A549 (cell line): Measurements from ENCODE around the gene COMMD4. TPM values are rescaled to one million over a fixed set of nuclear protein-coding genes. Genes with fewer than 3 reads are reported as not detected.

ENCODE experiments used
- ATAC-seq, 2 experiments: fragments of 200-7000 bp in 1 of 2; fragments of >200 bp in 1 of 2; cut with Nextera tagmentation in 1 of 2; cut with Tn5 transposase in 1 of 2; 3 replicates each; pipeline versions ENCODE4 v1.8.0 to v1.9.1; 2018 to 2020; ENCODE audit warnings: mild to moderate bottlenecking in 1 of 2, moderate library complexity in 1 of 2
- CTCF ChIA-PET: fragments of 300-600 bp; sonication (Branson Sonifier 250); formaldehyde crosslinking; extraction: SDS; loops from one replicate; lab custom pipeline; 2021; ENCODE audit warnings: antibody characterized with exemption, inconsistent platforms; lab: Yijun Ruan, JAX
- POLR2A ChIA-PET: fragments of 350-600 bp; formaldehyde crosslinking; extraction: SDS; loops from one replicate; lab custom pipeline; 2021; ENCODE audit warnings: antibody characterized with exemption, inconsistent platforms; lab: Yijun Ruan, JAX
- DNase-seq, 2 experiments: peaks; one replicate each; pipeline versions ENCODE4 v3.0.0 to v3.0.0-alpha.2; 2011 to 2016; ENCODE audit warnings: low read depth in 1 of 2, low spot score in 1 of 2
- FAIRE-seq: peaks from 2 replicates; lab custom pipeline; 2011; peaks lifted over from hg19 to GRCh38; lab: Jason Lieb, UNC
- H3K27ac ChIP-seq, 2 experiments: fragments of >200 bp; sonication (Bioruptor Twin); formaldehyde crosslinking; 3 replicates each; pipeline ENCODE4 v1.5.1; 2016 to 2017
- H3K4me1 ChIP-seq: fragments of >200 bp; sonication (Bioruptor Twin); formaldehyde crosslinking; 3 replicates; pipeline ENCODE4 v1.6.1; 2016
- H3K4me2 ChIP-seq: fragments of >200 bp; sonication (Bioruptor Twin); formaldehyde crosslinking; 3 replicates; pipeline ENCODE4 v1.6.1; 2016
- H3K4me3 ChIP-seq: fragments of >200 bp; sonication (Bioruptor Twin); formaldehyde crosslinking; 3 replicates; pipeline ENCODE4 v1.5.1; 2016
- H3K9me3 ChIP-seq: fragments of >200 bp; sonication (Bioruptor Twin); formaldehyde crosslinking; 3 replicates; pipeline ENCODE4 v1.6.1; 2016
- ATOH8 ChIP-seq: fragments of 250-450 bp; sonication (Bioruptor Pico); IDR thresholded peaks from 2 replicates; pipeline ENCODE4 v1.5.0; 2020; ENCODE audit warnings: low read depth, mild to moderate bottlenecking, moderate library complexity
- BHLHE40 ChIP-seq: IDR thresholded peaks from 2 replicates; pipeline ENCODE4 v1.6.1; 2012; ENCODE audit warnings: low read depth, low read length, inconsistent platforms
- CBX2 ChIP-seq: fragments of 200-600 bp; sonication (generic); IDR thresholded peaks from 2 replicates; pipeline ENCODE4 v1.6.1; 2016; ENCODE audit warnings: low read depth, mild to moderate bottlenecking, borderline replicate concordance
- CHD2 ChIP-seq: fragments of 150-350 bp; IDR thresholded peaks from 2 replicates; pipeline ENCODE4 v1.6.1; 2014; ENCODE audit warnings: low read length; ENCODE audit not compliant: partially characterized antibody
- EHF ChIP-seq: fragments of 250-450 bp; sonication (Bioruptor Pico); IDR thresholded peaks from 2 replicates; pipeline ENCODE4 v1.5.0; 2020; ENCODE audit warnings: mild to moderate bottlenecking
- EHMT2 ChIP-seq: fragments of 200-600 bp; sonication (generic); IDR thresholded peaks from 2 replicates; pipeline ENCODE4 v1.6.1; 2016; ENCODE audit warnings: antibody characterized with exemption, low read depth, mild to moderate bottlenecking, moderate library complexity
- ESRRA ChIP-seq: fragments of 150-350 bp; IDR thresholded peaks from 2 replicates; pipeline ENCODE4 v1.6.1; 2014; ENCODE audit warnings: mild to moderate bottlenecking, low read length, borderline replicate concordance
- GATA3 ChIP-seq: IDR thresholded peaks from 2 replicates; pipeline ENCODE4 v1.6.1; 2012; ENCODE audit warnings: borderline replicate concordance
- HDAC2 ChIP-seq: fragments of 200-600 bp; sonication (generic); IDR thresholded peaks from 2 replicates; pipeline ENCODE4 v1.6.1; 2016
- HMGXB4 ChIP-seq: fragments of 250-450 bp; sonication (Bioruptor Pico); IDR thresholded peaks from 2 replicates; pipeline ENCODE4 v1.5.0; 2021; ENCODE audit warnings: mild to moderate bottlenecking, moderate library complexity, borderline replicate concordance
- HOXB5 ChIP-seq: fragments of 250-450 bp; sonication (Bioruptor Pico); IDR thresholded peaks from 2 replicates; pipeline ENCODE4 v1.5.0; 2020; ENCODE audit warnings: mild to moderate bottlenecking, moderate library complexity
- JUNB ChIP-seq: fragments of >200 bp; sonication (Bioruptor Twin); formaldehyde crosslinking; IDR thresholded peaks from 2 replicates; pipeline ENCODE4 v1.6.1; 2016
- KDM1A ChIP-seq: fragments of 200-600 bp; sonication (generic); IDR thresholded peaks from 2 replicates; pipeline ENCODE4 v1.6.1; 2016; ENCODE audit warnings: low read depth, mild to moderate bottlenecking
- MAFK ChIP-seq: fragments of 450-650 bp; IDR thresholded peaks from 2 replicates; pipeline ENCODE4 v1.6.1; 2014; ENCODE audit not compliant: partially characterized antibody
- NFE2L2 ChIP-seq: fragments of 150-350 bp; conservative IDR thresholded peaks from 2 replicates; pipeline ENCODE4 v1.6.1; 2014; ENCODE audit warnings: low read length
- NR3C1 ChIP-seq: fragments of >200 bp; sonication (Bioruptor Twin); formaldehyde crosslinking; IDR thresholded peaks from 3 replicates; pipeline ENCODE4 v1.6.1; 2017
- PBX3 ChIP-seq: IDR thresholded peaks from 2 replicates; pipeline ENCODE4 v1.6.1; 2012
- POLR2A ChIP-seq: IDR thresholded peaks from 2 replicates; pipeline ENCODE4 v1.6.1; 2012; ENCODE audit warnings: mild to moderate bottlenecking, low read length
- RFX5 ChIP-seq: fragments of 450-650 bp; IDR thresholded peaks from 2 replicates; pipeline ENCODE4 v1.7.1; 2014; ENCODE audit warnings: antibody characterized with exemption, mild to moderate bottlenecking, moderate library complexity
- RNF2 ChIP-seq: fragments of 200-600 bp; sonication (generic); IDR thresholded peaks from 2 replicates; pipeline ENCODE4 v1.6.1; 2016; ENCODE audit warnings: low read depth, mild to moderate bottlenecking, antibody characterized with exemption, moderate library complexity, borderline replicate concordance
- SREBF2 ChIP-seq: fragments of 450-650 bp; IDR thresholded peaks from 2 replicates; pipeline ENCODE4 v1.6.1; 2014; ENCODE audit warnings: mild to moderate bottlenecking, moderate library complexity
- USF2 ChIP-seq: fragments of 450-650 bp; IDR thresholded peaks from 2 replicates; pipeline ENCODE4 v1.6.1; 2014; ENCODE audit warnings: antibody characterized with exemption
- ZFP36 ChIP-seq: fragments of 450-650 bp; IDR thresholded peaks from 2 replicates; pipeline ENCODE4 v1.6.1; 2014; ENCODE audit warnings: borderline replicate concordance; ENCODE audit not compliant: partially characterized antibody
- ZNF302 ChIP-seq: fragments of 250-450 bp; sonication (Bioruptor Pico); IDR thresholded peaks from 2 replicates; pipeline ENCODE4 v1.9.0; 2021; ENCODE audit warnings: inconsistent platforms, mild to moderate bottlenecking, moderate library complexity
- ZSCAN20 ChIP-seq: fragments of 250-450 bp; sonication (Bioruptor Pico); IDR thresholded peaks from 2 replicates; pipeline ENCODE4 v1.8.0; 2022; ENCODE audit warnings: mild to moderate bottlenecking, moderate library complexity
- WGBS: methylation state at CpG from one replicate; pipeline ENCODE4 v1.1.6; 2017; ENCODE audit errors: missing lambda C conversion rate; 5-methylcytosine and 5-hydroxymethylcytosine counted together
- polyA plus RNA-seq, 4 experiments: library from polyadenylated mRNA; depleted of rRNA in 3 of 4; stranded (reverse); fragments of >200 nt; fragmentation: RNase III in 1 of 4; extraction: RNeasy Plus Mini Kit Qiagen cat#74134 plus additional on column Dnase treatment in 1 of 4; gene quantifications; 2 replicates in 3 of 4; 3 replicates in 1 of 4; pipeline ENCODE4 v1.2.3, GENCODE V29; 2011 to 2017

COMMD4 gene
- polyA plus RNA-seq, 2 of the 4 experiments (the other 2 are of a cell fraction), result 88.0 to 220 TPM

- ChIA-PET POLR2A (interaction anchor here (2.7 kb wide), 1 partner anchor 13 kb away, joined by 12 read pairs; the partner anchor contains the start of gene MAN2C1), CTCF (interaction anchor here (0.5 to 5.8 kb wide), 4 partner anchors 11 to 277 kb away, joined by 3 to 72 read pairs (median 4); partner anchors contain the start of gene MAN2C1)
- Histone ChIP-seq H3K4me2 (no peak overlapping the region), H3K4me3 (no peak overlapping the region), H3K9me3 (no peaks in the 10 kb centered on the region), H3K27ac (no peak overlapping the region), H3K4me1 (no peaks in the 10 kb centered on the region)
- TF ChIP-seq ZNF302 (CRISPR knock-in tag) (no peak), EHF (CRISPR knock-in tag) (no peak), HMGXB4 (CRISPR knock-in tag) (no peak), JUNB (no peak), HDAC2 (no peak), CHD2 (no peak), NFE2L2 (no peak), USF2 (no peak), CBX2 (no peak), NR3C1 (no peak), RNF2 (no peak), KDM1A (no peak), ATOH8 (no peak), POLR2A (no peak), ESRRA (no peak), GATA3 (no peak), EHMT2 (no peak)
- ATAC-seq, result no peak
- no peak for FAIRE-seq
- no peak for DNase-seq
- 100% methylated on average over 2 of the region's 4 CpGs for WGBS
Measured at GRCh38 chr15:75355369-75355768, 19.5 kb downstream of the COMMD4 start.

GRCh38 chr15:75356006-75356405 is 20.1 kb downstream of the COMMD4 start:
- CTCF ChIA-PET, result interaction anchor here (1.6 to 5.8 kb wide), 2 partner anchors 11 to 12 kb away, joined by 4 to 72 read pairs; partner anchors contain the start of gene MAN2C1
- FAIRE-seq (no peak), DNase-seq (no peak), ATAC-seq (no peak)
- POLR2A ChIA-PET, result no interaction called here
- TF ChIP-seq ZFP36 (no peak), RFX5 (no peak), PBX3 (no peak), MAFK (no peak), SREBF2 (no peak), HOXB5 (CRISPR knock-in tag) (no peak), BHLHE40 (no peak), NFE2L2 (no peak), ZSCAN20 (no peak), NR3C1 (no peak), HDAC2 (no peak)
- Histone ChIP-seq H3K9me3 (no peaks in the 10 kb centered on the region), H3K4me2 (no peak overlapping the region), H3K4me3 (no peak overlapping the region), H3K4me1 (no peaks in the 10 kb centered on the region), H3K27ac (no peak overlapping the region)
- 95% methylated on average over 28 of the region's 28 CpGs for WGBS
